Epidermal melanocyte (primary cell): ENCODE results near the gene ISY1.
"Not testable (repeated sequence)": the region's sequence is repeated elsewhere in the genome, so short reads cannot be mapped to it uniquely, and the experiment has no call there.

Source experiments
- DNase-seq: peaks from one replicate; pipeline ENCODE4 v3.0.0; 2011; ENCODE audit warnings: low spot score; ENCODE audit not compliant: insufficient read length

The ISY1 gene

DNA sequence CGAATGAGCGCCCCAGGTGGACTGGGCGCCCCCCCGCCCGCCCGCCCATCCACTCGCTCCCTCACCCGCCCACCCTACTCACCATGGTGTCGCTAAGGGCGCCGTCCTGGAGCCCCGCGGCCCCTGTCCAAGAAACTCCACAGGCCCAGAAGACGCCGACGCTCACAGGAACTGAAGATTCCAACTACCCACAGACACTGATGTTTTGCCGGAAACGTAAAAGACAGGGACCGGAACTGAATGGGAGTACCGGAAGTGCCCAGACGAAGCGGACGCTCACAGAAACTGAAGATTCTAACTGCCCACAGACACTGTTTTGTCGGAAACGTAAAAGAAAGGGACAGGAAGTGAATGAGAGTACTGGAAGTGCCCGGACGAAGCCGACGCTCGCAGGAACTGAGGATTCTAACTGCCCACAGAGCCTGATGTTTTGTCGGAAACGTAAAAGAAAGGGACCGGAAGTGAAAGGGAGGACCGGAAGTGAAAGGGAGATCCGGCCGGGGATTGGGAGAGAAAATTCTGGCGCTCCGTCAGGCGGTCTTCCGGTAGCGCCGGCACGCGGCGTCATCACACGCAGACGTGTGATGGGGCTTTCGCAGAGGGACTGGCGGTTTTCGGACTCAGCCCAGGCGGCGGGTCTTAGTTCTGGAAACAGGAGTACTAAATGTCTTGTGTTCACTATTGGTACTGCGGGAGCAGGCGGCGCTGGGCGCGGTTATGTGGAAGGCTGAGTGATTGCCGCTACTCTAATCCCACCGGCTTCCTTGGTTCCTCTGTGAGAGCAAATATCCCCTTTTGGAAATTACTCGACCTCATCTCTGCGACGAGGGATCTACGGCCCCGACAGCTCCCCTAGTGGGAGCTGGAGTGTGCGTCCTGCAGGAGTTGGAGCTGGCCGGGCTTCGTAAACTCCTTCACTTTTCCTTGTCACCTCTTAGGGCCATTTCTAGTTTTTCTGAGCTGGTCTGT is at the start of gene ISY1:
TSS of gene ISY1 (minus strand) at position 173 of the 969 bp plus-strand sequence. CDS start at position 85, 88 bp downstream.
- peak; percentile 94 for DNase-seq

DNA sequence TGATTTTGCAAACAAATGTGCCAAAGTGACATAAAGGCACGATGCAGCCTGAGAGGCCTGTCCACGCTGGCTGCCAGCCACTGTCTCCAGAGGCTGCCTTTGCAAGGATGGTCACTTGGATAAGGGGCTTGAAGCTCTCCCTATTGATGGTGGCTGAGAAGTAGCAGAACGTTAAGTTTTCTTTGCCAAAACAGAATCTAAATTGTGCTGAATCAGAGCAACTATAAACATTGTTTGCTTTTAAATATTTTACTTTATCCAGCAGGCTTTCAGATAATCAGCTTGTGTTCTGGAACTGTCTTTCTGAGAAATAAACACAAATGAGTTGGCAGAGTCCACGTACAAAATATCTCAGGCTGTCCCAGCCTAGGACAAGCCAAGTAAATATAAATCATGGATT is 46.6 kb upstream of the ISY1 start:
- DNase-seq, result no peak

DNA sequence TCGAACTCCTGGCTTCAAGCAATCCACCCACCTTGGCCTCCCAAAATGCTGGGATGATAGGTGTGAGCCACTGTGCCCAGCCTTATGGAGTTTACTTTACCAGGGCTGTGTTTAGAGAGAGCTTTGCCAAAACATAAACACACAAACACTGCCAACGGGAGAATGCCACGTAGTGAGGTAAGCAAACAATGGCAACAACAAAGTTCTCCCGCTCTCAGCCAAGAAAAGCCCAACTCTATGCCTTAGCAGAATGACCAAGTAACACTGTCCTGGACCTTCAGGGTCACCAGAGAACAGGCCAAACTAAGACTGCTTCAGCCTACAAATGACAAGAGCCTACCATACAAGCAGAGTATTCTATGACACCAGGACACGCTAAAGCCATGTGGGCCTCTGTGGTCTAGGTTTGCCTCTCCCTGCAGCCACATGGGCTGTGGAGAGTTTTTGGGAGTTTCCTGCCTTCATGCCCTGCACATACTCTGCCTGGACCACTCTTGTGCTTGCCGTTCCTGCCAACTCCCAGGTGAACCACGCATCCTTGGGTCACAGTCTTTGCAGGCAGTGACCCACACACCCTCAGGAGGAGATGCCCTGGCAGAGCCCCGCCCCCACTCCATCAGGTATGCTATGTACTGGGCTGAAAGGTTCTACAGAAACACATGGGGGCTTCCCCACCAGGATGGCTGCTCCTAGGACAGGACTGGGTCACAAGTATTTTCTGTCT is 44.4 kb upstream of the ISY1 start:
- DNase-seq, result no peak

GRCh38 chr3:129204473-129204872 is 43.6 kb upstream of the ISY1 start:
- DNase-seq, result no peak

DNA sequence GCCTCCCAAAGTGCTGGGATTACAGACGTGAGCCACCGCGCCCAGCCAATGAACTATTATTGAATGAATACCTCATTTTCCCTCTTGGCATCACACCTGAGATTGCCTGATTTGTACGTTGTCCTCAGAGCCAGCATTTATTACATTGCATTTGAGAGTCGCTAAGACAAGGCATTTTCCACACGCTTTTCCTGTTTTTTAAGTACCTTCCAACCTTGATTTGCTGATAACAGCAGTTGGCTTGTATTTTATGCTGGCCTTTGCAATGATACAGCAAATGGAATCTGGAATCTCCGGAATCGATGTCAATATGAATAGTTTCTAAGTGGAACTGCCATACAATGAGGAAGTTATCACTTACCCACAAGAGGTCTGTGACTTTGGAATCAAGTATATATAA is 38.5 kb upstream of the ISY1 start:
- no peak for DNase-seq

- DNase-seq, result no peak
Measured at GRCh38 chr3:129197321-129197720, 36.5 kb upstream of the ISY1 start.

DNA sequence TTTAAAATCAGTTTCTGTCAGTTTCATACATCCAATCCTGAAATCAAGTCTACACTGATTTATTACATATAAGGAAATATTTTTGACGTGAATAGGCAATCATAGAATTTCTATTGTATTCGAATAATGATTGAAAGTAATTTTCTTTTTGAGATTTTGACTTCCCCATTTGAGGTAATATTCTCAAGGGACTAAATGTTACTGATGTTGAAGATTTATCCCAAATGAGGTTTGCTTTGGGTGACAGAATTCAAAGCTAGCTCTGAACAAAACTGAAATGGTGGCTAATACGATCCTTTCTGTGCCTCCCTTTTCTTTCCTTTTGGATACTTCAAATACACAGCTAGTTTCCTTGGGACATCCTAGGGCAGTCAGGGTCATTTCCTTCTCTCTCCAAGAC is 35.7 kb upstream of the ISY1 start:
- DNase-seq, result no peak

DNA sequence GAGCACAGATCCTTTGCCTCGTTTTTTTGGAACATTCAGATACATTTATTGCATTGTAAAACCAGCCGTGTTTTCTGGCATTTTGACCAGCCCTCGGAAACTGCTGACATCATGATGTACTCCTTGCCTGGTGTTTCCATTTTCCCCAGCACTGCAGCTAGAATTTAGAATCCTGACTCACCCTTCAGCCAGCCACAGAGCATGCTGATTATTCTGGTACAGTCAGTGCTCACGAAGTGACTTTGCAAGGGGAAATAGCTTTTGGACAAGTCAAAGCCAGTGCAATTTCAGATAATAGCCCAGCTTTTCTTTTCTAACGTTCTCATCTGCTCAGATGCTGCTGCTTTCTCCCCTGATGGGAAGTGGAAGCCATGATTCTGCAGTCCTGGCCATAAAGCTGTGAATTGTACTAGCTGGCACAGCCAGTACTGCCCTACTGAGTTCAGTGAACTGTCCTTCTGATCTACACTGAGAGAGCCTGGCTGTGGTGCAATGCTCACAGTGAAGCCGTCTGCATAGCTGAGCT is 34.9 kb upstream of the ISY1 start:
- DNase-seq, result peak; percentile 60

- DNase-seq, result not testable (repeated sequence)
Measured at GRCh38 chr3:129189793-129190192, 28.9 kb upstream of the ISY1 start.

DNA sequence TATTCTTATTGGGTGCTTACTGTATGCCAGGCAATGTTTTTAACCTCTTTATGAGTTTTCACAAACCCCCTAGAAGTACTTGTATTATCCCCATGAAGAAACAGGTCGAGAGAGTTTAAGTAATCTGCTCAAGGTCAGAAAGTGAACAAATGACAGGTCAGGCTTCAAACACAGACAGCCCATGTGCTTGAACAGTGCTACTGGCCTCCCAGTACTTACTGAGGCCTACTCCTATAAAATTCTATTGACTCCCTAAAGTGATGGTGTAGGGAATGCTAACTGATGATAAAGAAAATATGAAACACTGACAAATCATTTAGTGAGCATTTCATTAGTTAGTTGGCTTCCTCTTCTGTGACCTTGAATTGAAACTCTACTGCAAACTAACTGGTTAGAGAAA is 27.0 kb upstream of the ISY1 start:
- DNase-seq, result no peak

DNA sequence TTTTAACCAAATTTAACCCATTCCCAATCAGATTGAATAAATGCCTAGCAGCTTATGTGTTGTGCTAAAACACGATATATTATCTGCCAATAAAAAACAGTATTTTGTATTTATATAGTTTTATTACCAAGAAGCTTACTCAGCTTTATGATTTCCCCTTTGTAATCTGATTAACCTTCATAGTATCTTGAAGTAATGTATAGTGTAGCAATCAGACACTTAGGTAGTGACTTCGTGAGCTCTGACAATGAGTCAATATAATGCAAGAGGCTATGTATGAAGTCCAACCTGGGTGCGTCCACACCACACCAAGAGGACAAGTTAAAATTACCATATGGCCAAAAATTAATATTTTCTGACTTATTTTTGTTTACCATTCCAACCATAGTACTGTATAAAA is 24.9 kb upstream of the ISY1 start:
- no peak for DNase-seq

- DNase-seq, result not testable (repeated sequence)
Measured at GRCh38 chr3:129184784-129185542, 24.1 kb upstream of the ISY1 start.

GRCh38 chr3:129184396-129184657 is 23.5 kb upstream of the ISY1 start:
- DNase-seq, result no peak

DNA sequence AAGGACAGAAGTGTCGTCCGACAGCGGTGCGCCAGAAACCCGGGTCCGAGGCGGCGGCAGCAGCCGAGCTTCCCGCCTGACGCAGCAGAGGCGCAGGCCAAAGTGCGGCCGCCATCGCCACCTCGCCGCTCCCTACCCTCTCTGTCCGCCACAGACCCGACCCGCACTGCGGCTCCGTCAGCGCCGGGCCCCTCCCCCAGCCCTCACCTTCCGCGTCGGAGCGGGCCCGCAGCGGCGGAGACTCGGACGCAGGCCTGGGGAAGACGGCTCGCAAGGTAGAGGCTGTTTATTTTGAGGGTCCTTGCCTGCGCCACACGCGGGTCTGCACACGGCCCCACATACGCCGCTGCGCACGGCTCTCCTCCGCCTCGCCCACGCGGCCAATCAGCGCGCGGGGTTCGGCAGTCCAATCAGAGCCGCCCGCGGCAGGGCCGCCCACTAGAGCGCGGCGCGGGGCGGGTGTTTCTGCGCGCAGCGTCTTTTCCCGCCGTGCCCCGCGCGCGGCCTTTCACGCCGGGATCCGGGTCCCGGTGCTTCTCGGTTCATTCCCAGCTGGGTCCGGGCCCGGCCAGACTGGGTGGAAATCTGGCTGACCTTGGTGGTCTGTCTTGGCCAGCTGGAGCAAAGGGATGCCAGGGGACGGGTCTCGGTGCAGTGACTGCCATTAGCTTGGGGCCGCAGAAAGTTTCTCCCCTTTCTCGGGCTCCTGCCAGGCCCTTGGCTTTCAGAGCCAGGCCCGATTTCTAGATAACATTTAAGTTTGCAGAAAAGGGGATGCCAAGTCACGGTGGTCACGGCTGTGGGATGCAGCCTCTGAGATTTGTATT is 22.9 kb upstream of the ISY1 start, which contains the start of gene CNBP:
TSS of gene CNBP (minus strand) at position 328 of the 827 bp plus-strand sequence. CDS start 12,139 bp downstream, outside the sequence.
- DNase-seq, result peak; percentile 93

GRCh38 chr3:129182390-129183185 is 21.7 kb upstream of the ISY1 start:
- no peak for DNase-seq

DNA sequence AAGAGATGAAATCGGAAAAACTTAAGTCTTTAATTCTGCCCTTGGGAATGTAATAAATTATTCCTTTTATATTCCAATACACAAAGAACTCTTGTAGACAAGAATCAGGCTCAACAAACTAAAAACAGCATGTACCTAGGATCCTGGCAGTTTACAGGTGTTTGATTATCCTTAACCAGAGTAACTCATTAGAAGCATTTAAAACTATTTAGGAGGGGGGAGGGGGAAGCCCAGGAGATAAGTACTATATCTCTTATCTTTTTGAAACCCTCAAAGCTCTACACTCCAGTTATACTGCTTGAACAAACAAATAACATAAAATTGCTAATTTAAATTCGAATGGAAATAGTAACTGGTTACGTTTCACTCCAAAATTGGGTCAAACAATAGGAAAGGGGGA is 21.0 kb upstream of the ISY1 start:
- DNase-seq, result no peak

- DNase-seq, result no peak
Measured at GRCh38 chr3:129180461-129180860, 19.6 kb upstream of the ISY1 start.

DNA sequence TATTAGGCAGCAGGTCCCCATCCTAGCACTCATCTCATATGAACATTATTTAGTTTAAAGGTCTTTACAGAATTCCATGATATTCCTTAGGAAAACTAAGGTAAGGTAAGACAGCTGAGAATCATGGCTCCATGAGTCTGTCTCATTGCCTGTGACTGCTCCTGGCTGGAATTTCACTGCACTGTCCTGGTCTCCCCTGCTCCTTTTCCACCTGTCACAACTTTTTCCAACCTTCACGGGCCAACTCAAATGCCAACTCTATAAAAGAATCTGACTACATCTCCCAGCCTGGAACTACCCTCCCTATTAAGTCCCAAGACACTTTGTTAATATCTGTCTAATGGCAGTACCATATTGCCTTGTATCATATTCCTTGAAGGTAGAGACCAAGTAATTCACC is 15.2 kb upstream of the ISY1 start:
- no peak for DNase-seq

GRCh38 chr3:129173725-129174124 is 12.9 kb upstream of the ISY1 start:
- no peak for DNase-seq

- no peak for DNase-seq
Measured at GRCh38 chr3:129173206-129173605, 12.3 kb upstream of the ISY1 start.
